NCI-H510A treated with DMSO at 0.1 percent for 48 hours (cell line): ENCODE measurements around the gene LDB3.
"Not testable (repeated sequence)": the region's sequence is repeated elsewhere in the genome, so short reads cannot be mapped to it uniquely, and the experiment has no call there.

ENCODE experiments used
- DNase-seq: peaks from one replicate; lab custom pipeline; 2025; lab: John Stamatoyannopoulos, UW

The LDB3 gene

DNA sequence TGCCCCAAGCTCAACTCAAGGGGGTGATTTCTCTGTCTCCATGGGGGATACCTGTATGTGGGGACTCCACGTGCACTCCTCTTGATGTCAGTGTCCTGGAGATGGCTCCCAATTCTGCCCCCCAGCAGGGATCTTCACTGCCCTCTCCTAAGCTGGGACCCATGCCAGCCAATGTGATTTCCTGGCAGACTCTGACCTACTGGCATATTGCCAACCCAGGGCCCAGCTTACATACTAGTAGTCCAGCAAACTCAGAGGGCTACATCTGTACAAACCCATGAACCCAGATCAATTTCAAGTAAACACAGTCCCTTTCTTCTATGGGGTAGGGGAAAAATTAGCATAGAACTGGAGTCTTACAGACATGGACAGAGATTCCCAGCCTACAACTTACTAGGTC is 61.9 kb downstream of the LDB3 start:
- DNase-seq = no peak

DNA sequence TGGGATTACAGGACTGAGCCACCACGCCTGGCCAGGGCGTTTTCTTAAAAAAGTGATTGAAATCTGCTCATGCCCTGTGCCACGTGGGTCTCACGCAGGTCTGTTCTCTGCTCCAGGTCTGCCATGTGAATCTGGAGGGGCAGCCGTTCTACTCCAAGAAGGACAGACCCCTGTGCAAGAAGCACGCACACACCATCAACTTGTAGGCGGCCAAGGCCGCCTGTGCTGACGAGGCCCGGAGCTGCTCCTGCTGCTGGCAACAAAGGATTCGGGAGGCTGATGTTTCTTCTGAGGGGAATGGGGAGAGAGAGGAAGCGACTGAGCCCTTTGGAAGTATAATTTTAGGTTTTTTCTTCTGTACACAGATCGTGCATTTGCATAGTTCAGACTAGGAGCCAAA is 64.5 kb downstream of the LDB3 start:
- no peak for DNase-seq

DNA sequence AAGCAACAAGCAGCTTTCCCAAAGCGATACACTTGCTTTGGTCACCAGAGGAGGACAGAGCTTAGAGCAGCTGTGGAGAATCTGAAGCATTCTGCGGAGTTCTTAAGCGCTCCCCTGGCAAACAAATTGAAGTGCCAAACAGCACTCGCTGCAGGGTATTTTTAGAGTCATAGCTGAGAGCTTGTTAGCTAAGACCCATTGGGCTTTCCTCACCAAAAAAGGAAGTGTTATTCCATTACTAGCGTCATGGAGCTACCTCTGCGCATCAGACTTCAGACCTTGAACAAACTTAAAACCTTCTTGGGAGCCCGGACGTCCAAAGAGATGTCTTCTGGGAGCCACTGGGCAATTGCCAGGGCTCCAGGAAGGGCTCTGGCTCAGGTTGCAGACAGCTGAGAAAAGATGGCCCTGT is 65.0 kb downstream of the LDB3 start:
- DNase-seq = peak; percentile 55

DNA sequence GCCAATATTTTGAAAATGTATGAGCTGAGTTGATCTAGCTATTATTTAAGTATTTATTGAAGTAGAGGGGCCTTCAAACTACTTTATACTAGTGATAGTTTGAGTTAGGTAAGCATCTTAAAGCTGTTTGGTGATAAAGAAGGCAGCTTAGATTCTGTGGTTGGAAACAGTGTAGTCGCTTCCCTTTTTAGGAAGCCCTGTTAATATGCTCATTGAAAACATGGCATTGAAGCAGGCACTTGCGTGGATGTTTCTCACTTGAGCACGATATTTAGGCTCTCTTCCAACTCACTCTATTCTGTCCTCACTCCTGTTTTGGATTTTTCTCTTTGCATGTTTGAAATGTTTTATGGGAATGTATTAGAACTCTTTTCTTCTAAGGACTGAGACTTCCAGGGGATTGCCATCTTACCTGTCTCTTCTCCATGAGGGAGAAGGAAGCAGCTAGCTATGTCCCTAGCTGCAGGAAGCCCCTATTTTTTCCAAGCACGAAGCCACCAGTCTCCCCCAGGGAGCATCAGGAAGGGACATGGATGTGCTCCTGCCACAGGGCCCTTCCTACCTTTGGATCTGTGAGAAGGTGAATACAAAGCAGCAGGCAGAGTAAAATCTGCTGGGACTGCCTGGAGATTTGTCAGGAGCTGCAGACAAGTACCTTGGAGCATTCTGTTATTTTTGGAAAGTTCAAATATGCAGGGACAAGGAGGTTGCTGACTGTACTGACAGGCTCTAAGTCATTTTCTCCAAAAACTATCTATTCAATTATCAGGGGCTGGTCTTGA is 66.1 kb downstream of the LDB3 start:
- no peak for DNase-seq

DNA sequence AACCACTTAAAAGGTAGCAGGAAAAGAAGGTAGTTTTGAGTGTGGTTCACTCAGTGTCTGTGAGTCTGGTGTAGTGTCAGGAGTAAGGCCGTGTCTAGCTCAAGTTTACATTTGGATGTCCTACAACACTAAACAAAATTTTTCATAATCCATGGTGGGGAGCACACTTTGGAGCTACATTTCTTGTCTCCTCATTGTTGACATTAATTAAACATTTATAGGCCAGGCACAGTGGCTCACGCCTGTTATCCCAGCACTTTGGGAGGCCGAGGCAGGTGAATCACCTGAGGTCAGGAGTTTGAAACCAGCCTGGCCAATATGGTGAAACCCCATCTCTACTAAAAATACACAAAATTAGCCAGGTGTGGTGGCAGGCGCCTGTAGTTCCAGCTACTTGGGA is 67.0 kb downstream of the LDB3 start:
- not testable (repeated sequence) for DNase-seq

DNA sequence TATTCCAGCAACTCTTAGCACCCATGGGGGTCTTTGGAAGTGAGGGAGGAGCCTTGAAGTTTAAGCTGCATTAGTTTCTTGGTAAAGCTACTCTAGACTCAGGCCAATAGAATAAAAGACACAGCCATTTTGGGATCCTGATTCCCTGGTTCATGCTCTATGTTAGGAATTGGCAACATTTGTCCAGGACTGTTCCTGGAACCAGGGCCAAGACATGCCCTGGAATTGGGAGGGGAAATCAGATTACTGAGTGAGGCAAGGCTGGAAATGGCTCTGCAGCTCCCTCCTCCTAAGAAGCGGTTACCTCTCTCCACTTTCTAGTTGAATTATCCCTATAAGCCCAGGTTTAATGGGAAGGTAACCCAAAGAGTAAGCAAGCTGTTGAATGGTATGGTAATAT is 73.9 kb downstream of the LDB3 start:
- DNase-seq = no peak

DNA sequence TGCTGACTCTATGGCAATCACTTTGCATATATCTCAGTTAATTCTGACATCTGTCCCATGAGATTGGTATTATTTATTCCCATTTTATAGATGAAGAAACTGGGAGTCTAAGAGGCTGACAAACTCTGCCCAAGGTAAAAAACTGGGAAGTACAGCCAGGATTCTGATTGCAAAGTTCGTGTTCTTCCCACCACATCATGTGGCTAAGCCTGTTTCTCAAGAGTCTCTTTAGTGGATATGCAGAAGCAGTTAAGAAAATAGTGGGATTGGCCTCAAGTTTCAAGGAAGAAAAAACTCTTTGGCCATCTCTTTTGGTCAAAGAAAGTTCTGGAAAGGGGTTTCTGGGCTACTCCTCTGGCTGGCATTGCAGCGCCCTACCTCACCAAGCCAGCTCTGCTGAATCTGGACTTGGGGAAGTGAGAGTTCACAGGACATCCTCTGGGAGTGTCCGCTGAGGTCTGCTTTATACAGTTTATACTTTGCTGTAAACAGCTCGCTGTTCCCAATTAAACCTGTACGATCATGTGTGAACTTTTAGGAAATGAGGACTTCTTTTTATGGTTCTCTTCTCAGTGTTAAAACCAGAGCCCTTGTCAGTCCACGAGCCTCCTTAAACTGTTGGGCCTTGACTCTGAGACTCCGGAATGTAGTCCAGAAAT is 75.9 kb downstream of the LDB3 start:
- no peak for DNase-seq

DNA sequence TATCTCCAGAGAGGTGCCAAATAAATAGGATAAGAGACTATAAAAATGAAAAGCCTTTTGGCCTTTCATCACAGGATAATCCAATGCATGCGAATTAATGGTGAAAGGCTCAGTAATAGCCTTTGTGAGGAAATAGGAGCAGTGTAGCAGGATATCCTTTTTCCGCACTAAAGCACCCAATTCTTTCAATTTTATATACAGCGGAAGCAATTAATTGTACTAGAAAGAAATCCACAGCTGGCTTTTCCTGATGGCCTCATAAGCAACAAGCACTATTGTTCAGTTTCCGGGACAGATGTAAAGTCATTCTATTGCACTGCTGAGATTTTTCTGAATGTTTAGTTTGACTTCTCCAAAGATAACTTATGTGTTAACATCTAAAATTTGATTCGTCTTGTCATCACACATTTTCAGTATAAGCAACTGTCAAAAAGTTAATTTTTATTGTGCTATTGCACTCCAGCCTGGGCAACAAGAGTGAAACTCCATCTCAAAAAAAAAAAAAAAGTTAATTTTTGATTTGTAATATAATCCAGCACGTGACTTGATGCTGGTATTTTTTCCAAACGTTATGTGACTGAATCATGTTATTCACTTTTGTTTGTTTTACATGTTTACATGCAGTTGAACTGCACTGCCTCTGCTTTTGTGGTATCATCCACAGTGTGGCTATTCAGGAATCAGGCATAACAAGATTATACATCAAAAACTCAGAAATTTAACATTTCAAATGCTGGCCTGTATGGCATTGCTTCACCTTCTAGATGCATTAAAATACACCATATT is 79.7 kb downstream of the LDB3 start:
- DNase-seq = no peak

DNA sequence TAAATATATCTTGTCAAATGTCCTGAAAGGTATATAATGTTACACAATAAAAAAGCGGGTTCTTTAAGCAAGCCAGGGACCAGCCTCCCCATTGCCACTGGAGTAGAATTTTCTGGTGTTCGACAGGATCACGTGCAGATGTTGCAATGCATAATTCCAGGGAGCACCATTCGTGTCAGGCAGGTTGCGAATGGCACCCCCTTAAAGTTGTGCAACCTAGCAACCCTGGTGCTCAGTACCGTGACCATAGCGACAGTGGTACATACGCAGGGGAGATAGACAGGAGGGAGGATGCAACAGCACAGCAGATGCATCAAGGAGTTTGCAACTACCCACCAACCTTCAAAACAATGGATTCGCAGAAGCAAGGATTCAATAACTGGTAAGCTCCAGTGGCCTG is 81.5 kb downstream of the LDB3 start:
- no peak for DNase-seq

DNA sequence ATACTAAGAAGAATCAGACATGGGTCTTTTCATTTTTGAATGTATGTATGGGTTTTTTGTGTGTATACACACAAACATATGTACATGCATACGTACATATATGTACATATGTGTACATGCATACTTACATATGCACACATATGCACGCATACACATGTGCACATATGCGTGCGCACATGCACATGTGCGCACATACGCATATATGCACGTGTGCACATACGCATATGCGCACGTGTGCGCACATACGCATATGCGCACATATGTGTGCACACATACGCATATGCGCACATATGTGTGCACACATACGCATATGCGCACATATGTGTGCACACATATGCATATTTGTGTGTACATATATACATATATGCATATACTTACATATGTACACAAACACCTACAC is 83.2 kb downstream of the LDB3 start:
- DNase-seq = no peak

DNA sequence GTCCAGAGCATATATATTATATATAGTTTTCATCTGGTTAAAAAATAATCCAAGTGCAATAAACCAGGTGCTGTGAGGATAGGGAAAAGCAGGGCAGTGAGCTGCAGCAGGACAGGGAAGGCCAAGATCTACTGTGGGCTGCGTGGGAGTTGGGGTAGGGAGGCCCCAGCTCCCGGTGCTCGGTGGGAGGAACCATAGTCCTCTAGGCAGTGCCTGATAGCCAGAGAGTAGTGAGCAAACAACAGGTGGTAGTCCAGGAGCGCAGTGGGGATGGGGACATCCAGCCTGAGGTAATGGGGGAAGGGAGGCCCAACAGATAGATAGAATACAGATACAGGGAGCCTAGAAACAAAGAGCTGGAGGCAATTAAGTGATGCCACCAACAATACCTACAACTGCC is 84.0 kb downstream of the LDB3 start:
- DNase-seq = peak; percentile 75

DNA sequence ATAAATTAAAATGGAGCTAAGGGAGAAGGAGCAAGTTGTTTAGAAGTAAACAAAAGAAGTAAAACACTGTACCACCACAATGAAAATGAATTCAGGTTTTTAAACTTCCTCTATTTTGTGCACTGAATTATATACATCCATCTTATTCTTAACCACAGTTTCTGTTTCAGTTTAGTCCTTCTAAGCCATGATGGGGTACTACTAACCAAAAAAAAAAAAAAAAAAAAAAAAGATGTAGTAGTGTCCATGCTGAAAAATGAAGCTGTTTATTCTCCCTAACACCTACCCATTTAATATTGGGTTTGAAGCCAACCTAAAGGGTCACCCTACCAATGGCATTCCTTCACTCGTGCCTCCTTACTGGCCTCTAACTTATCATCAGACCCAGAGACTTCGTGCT is 84.7 kb downstream of the LDB3 start:
- DNase-seq = no peak

DNA sequence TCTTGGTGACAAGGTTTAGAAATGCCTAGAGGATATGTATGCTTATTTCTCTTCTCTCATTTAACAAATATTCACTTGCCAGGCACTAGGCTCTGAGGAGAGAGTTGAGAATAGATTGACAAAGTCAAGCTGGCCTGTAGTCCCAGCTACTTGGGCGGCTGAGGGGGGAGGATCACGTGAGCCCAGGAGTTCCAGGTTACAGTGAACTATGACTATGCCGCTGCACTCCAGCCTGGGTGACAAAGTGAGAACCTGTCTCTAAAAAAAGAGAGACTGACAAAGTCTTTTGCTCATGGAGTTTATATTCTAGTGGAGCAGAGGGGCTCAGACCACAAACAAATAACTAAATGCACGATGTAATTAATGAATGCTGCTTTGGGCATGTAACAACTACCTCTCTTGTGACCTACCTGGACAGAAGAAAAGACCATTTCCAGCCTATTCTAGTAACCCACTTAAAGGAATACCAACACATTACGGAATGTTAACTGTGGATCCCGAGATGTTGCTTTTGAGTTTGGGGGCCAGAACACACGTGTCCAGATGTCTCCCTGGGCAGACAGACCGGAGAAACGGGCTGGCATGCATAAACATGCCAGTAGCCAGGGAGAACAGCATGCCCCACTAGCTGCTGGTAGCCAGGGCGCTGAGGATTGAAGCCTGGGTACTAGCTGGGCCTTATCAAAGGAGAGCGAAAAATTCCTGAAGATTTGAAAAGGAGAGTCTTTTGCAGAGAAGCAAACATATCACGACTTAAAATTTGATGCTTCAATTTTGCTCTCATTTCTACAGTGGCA is 85.5 kb downstream of the LDB3 start:
- peak; percentile 10 for DNase-seq

DNA sequence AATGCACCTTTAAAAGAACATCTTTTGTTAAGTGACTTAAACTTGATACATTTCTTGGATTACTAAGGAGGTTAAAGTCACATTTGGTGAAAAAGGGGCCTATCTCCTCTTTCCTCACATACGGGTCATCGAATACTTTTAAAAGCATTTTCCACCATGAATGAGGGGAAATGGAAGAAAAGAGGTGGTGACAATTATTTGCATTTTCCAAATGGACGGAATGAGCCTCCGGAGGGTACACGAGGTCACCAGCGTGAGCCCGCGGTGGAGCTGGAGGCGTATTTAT is 87.1 kb downstream of the LDB3 start:
- DNase-seq = no peak

DNA sequence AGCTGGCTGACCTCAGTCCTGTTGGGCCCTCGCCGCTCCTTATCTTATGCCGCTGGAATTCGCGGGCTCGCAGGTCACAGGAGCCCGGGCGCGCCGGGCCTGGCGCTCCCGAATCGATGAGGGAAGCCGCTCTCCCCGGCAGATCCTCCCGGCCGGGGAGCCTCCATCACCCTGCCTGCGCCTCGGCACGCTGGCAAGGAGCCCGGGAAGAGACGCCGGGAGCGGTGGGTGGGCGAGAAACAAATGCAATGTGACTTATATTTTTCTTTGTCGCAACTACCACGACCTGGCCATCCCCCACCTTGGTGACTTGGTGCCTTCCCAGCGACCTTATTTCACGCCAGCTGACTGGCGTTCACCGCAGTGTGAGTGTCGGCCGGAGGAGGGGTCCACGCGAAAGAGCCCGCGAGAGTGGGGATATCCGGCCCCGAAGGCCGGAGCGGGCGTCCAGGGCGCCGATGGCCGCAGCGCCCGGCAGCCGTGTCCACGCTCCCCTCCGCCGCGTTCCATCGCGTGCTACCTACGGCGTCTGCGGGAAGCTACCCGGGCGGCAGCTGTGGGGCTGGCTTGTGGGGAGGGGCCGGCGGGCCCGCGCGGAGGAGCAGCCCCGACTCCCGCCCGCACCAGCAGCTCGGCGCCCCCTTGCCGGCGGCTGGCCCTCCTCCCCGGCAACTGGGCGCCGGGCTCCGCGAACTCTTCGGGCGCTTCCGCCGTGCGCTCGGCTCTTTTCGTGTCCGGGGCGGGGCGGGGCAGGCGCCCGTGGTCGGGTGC is 87.6 kb downstream of the LDB3 start:
- DNase-seq = peak; percentile 91

DNA sequence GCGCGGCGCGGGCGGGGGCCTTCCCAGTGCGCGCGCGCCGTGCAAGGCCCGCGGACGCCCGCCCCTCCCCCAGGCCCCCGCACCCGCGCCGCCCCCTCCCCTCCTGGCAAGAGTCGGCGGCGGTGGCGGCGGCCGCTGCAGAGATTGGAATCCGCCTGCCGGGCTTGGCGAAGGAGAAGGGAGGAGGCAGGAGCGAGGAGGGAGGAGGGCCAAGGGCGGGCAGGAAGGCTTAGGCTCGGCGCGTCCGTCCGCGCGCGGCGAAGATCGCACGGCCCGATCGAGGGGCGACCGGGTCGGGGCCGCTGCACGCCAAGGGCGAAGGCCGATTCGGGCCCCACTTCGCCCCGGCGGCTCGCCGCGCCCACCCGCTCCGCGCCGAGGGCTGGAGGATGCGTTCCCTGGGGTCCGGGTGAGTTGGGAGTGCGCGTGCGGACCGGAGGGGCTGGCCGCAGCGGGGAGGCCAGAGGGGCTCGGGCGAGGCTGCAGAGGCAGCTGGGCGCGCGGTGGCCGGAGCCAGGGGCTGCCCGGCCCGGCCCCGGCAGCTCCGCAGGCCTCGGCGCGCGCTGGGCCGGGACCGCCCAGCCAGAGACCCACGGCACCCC is 88.3 kb downstream of the LDB3 start, which contains the start of gene BMPR1A:
Gene BMPR1A (plus strand): TSS at position 109 of the 602 bp plus-strand sequence. CDS start 119,400 bp downstream, outside the sequence.
- DNase-seq = no peak

DNA sequence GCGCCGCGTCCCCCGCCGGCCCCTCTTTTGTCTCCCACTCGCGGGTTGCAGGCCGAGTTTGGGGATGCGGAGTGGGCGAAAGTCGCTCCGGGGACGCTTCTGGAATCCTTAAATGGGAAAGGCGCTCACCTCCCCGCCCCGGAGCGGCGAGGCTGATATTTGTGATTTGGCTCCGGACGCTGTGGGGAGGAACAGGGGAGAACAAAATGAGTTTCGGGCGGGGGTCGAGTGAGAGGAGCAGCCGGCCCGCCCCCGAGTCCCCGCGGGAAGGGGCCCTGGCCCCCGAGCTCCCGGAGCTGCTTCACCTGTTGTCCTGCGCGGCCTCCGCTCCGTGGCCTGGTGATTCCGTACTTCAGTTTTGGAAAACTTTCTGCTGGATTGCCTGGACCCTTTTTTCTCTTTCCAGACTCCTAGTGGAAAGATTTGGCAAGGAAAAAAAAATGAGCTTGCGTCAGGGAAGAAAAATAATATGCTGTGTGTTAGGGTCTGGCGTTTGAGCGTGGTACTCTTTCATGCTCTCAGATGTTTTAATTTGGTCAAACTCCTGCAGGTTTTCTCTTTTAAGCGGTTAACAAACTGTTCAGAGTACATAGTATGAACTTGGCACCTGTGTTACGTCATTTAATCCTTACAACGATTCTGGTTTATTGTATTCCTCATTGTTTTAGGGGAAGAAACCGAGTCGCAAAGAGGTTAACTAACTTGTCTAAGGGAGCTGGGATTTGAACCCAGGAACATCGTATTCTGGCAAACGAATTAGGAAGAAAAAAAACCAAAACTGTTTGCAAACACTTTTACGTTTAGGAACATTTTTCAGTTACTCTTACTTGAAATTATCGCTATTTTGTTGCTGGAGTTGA is 89.0 kb downstream of the LDB3 start:
- no peak for DNase-seq

DNA sequence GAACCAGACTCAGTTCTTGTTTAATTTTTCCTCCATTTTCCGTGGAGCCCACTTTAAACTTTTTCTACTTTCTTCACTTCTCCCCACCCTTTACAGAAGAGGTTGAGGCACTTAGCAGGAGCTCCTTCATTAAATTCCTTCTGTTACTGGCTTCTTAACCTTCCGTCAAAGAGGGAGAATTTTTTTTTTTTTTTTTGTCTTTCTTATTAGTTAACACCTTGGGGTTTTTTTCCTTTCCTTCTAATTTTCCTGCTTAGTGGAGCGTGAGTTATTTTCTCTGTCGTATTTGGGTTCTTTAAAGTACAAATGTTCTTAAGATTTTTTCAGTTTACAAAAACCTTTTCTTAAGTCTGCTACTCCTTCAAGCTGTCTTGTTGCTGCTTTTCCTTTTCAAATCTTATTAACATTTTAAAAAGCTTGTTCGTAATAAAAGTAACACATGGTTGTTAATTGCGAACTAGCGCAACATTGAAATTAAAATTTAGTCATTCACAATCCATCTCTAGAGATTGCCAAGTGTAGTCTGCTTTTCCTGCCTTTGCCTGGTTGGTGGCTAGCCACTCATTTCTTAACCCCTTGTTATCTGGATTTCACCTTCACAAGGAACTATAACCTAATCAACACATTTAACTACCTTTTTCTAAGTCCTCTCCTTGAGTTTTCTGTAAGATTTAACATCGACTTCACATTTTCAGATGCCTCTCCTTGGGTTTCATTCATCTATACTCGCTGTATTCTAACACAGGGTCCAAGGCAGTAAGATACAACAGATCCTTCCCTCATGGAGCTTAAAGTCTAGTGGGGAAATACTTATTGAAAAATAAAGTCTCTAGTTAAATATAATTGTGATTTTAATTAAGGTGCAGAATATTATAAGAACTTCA is 90.1 kb downstream of the LDB3 start:
- DNase-seq = peak; percentile 54

DNA sequence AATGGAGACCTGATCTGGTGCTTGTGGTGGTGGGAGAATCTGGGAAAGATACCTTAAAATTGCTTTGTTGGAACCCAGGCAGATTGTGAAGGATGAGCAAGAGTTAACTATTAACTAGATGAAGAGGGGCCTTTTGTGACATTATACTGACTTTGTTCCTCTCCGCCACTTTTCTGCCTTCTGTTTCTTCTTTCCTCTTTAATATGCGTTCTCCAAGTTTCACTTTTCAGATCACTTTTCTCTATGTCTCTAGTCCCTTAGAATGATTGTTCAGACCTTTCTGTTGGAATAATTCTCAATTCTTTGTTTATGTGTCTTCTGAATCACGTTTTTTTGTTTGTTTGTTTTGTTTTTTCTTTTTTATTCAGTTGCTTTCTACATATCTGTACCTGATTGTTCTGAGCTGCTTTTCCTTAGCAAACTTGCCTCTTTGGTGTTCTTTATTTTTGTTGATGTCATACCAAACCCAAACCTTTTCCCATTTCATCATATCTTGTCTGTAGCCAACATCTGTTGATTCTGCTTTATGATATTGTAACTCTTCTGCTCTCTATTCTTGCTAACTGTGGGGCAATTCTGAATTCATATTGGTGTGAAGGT is 90.9 kb downstream of the LDB3 start:
- DNase-seq = no peak
